ENCODE data around the gene CNOT2. TPM values are rescaled to one million over a fixed set of nuclear protein-coding genes. Genes with fewer than 3 reads are reported as not detected.

Gene CNOT2, protein sequence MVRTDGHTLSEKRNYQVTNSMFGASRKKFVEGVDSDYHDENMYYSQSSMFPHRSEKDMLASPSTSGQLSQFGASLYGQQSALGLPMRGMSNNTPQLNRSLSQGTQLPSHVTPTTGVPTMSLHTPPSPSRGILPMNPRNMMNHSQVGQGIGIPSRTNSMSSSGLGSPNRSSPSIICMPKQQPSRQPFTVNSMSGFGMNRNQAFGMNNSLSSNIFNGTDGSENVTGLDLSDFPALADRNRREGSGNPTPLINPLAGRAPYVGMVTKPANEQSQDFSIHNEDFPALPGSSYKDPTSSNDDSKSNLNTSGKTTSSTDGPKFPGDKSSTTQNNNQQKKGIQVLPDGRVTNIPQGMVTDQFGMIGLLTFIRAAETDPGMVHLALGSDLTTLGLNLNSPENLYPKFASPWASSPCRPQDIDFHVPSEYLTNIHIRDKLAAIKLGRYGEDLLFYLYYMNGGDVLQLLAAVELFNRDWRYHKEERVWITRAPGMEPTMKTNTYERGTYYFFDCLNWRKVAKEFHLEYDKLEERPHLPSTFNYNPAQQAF
- polyA plus RNA-seq (2012; rRNA removed): 45.3 and 51.5 TPM in 2 replicates
- polyA plus RNA-seq (2012; cell fraction: cytosol; rRNA removed): 53.9 and 56.0 TPM in 2 replicates
- polyA plus RNA-seq (2012; cell fraction: nucleus; rRNA removed): 30.0 and 64.4 TPM in 2 replicates

DNA sequence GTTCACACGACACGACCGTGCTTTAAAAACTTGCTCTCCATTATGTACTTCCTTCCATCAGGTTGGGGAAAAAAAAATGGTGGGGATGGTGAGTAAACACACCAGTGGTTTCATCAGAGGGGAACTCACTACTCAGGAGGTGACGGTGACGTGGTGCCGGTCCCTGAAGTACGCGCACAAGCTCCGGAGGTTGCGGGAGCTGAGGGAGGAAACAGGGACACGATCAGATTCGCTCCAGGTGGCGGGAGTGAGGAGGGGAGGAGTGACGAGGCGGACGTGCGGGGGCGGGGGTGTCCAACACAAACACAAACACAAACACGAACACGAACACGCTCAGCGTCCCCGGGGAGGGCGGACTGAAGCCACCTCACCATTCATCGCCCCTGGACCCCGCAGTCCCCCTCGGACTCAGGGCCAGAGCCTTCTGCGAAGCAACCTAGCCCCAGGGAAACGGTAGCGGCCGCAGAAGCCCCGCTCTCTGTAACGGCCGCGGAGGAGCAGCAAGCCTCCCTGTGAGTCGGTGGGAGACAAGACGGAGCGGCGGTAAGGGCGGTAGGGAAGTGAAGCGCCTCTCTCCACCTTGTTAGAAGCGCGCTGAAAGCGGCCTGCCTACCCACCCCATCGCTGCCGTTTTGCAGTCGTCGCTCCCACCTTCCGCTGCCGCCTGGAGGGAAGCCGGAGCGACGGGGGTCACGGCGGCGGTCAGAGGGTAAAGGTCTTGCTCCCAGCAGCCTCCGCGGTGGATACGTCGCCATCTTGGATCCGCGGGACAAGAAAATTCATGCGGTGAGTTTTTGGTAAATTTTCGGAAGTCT, at the start of gene CNOT2:
CNOT2 (plus strand) TSS at position 739 of the 815 bp plus-strand sequence. CDS start 34,794 bp downstream, outside the sequence.
- H3K4me3 ChIP-seq (ENCODE audit: low read depth in 2 of 2, low read length in 1 of 2): peak within 1 kb of the TSS; percentile 91 to 95
- peaks cover 67% of the 10 kb centered on the region for H3K79me2 ChIP-seq (ENCODE audit: insufficient read depth)
- peaks cover 35 to 52% of the 10 kb centered on the region in 2 experiments for H3K36me3 ChIP-seq (replicated peaks in 1 of 2; ENCODE audit: control insufficient read depth in 1 of 2, insufficient read depth in 2 of 2, low read length in 1 of 2)
- no peaks in the 10 kb centered on the region for H3K9me2 ChIP-seq
- H3K27me3 ChIP-seq (ENCODE audit: insufficient read depth): no peaks in the 10 kb centered on the region
- peaks cover 17 to 22% of the 10 kb centered on the region in 2 experiments; a peak in 2 of 4 replicates for H3K4me1 ChIP-seq (ENCODE audit: control insufficient read depth in 1 of 2, insufficient read depth in 2 of 2, low read depth in 1 of 2, low read length in 1 of 2)
- H3K27ac ChIP-seq (ENCODE audit: low read depth in 2 of 2, low read length in 1 of 2): peak within 1 kb of the TSS; percentile 94 to 98
- H3K9me3 ChIP-seq: no peaks in the 10 kb centered on the region
- peak within 1 kb of the TSS; percentile 75 for H2AFZ ChIP-seq (ENCODE audit: low read depth)
- H3K4me2 ChIP-seq: peak within 1 kb of the TSS; percentile 86
- CTCF ChIA-PET: interaction anchor here (0.7 to 1.8 kb wide), 2 partner anchors 334 to 340 kb away, joined by 5 to 6 read pairs; no protein-coding TSS in a partner anchor
- POLR2A ChIA-PET: interaction anchor here (0.6 to 1.2 kb wide), 3 partner anchors 320 to 452 kb away, joined by 3 read pairs; no protein-coding TSS in a partner anchor
- DNase-seq: peak; percentile 90
- peaks cover 40% of the 10 kb centered on the region for H4K20me1 ChIP-seq (ENCODE audit: insufficient read depth)
- peaks cover 19% of the 10 kb centered on the region for H3F3A ChIP-seq (replicated peaks; ENCODE audit: insufficient read depth)
- WGBS (ENCODE audit: low lambda C conversion rate): under 1% methylated on average over 48 of the region's 64 CpGs
- peak within 1 kb of the TSS; percentile 96 for H3K9ac ChIP-seq
- peak; percentile 95 for TF ChIP-seq YY1 (IDR thresholded peaks at IDR 0.05; ENCODE audit: low read depth)
- TF ChIP-seq ELF1 (IDR thresholded peaks at IDR 0.05): peak; percentile 46; the same call in 1 of the 2 replicates
- no peak for TF ChIP-seq MEF2A (IDR thresholded peaks at IDR 0.05; ENCODE audit: borderline replicate concordance, low read depth)
- TF ChIP-seq, protein P1, sequence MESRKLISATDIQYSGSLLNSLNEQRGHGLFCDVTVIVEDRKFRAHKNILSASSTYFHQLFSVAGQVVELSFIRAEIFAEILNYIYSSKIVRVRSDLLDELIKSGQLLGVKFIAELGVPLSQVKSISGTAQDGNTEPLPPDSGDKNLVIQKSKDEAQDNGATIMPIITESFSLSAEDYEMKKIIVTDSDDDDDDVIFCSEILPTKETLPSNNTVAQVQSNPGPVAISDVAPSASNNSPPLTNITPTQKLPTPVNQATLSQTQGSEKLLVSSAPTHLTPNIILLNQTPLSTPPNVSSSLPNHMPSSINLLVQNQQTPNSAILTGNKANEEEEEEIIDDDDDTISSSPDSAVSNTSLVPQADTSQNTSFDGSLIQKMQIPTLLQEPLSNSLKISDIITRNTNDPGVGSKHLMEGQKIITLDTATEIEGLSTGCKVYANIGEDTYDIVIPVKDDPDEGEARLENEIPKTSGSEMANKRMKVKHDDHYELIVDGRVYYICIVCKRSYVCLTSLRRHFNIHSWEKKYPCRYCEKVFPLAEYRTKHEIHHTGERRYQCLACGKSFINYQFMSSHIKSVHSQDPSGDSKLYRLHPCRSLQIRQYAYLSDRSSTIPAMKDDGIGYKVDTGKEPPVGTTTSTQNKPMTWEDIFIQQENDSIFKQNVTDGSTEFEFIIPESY (IDR thresholded peaks at IDR 0.05; ENCODE audit: borderline replicate concordance, low read depth): no peak
- no peak for TF ChIP-seq SMC3 (IDR thresholded peaks at IDR 0.05; ENCODE audit: low read depth, low read length)
- 0 out of 4 replicates have a peak, but pooled peaks of 1 of the 2 experiments have one; percentile 17 for TF ChIP-seq EP300 (IDR thresholded peaks at IDR 0.05; ENCODE audit: borderline replicate concordance in 1 of 2, low read depth in 1 of 2, low read length in 1 of 2)
- peak; percentile 95 for TF ChIP-seq CHD2 (IDR thresholded peaks at IDR 0.05; ENCODE audit: low read length, partially characterized antibody)
- TF ChIP-seq, protein P2, sequence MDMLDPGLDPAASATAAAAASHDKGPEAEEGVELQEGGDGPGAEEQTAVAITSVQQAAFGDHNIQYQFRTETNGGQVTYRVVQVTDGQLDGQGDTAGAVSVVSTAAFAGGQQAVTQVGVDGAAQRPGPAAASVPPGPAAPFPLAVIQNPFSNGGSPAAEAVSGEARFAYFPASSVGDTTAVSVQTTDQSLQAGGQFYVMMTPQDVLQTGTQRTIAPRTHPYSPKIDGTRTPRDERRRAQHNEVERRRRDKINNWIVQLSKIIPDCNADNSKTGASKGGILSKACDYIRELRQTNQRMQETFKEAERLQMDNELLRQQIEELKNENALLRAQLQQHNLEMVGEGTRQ (IDR thresholded peaks at IDR 0.05; ENCODE audit: borderline replicate concordance, low read depth, low read length): no peak
- peak; percentile 46; the same call in 1 of the 2 replicates for TF ChIP-seq SIN3A (IDR thresholded peaks at IDR 0.05; ENCODE audit: borderline replicate concordance, low read depth, low read length)
- TF ChIP-seq, protein P3, sequence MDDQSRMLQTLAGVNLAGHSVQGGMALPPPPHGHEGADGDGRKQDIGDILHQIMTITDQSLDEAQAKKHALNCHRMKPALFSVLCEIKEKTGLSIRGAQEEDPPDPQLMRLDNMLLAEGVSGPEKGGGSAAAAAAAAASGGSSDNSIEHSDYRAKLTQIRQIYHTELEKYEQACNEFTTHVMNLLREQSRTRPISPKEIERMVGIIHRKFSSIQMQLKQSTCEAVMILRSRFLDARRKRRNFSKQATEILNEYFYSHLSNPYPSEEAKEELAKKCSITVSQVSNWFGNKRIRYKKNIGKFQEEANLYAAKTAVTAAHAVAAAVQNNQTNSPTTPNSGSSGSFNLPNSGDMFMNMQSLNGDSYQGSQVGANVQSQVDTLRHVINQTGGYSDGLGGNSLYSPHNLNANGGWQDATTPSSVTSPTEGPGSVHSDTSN (IDR thresholded peaks at IDR 0.05): no peak
- TF ChIP-seq RAD21 (IDR thresholded peaks at IDR 0.05; ENCODE audit: low read length): peak; percentile 31
- peak; percentile 48; the same call in 1 of the 2 replicates for TF ChIP-seq FOXJ3 (CRISPR knock-in tag; IDR thresholded peaks at IDR 0.05)
- no peak for TF ChIP-seq TCF12 (IDR thresholded peaks at IDR 0.05)
- TF ChIP-seq FOSL2 (IDR thresholded peaks at IDR 0.05; ENCODE audit: borderline replicate concordance, low read depth): no peak
- peak; percentile 60; the same call in 1 of the 2 replicates for TF ChIP-seq GABPA (IDR thresholded peaks at IDR 0.05; ENCODE audit: low read depth)
- TF ChIP-seq TAF1 (IDR thresholded peaks at IDR 0.05; ENCODE audit: borderline replicate concordance, low read depth, low read length): peak; percentile 82
- TF ChIP-seq, protein P4, sequence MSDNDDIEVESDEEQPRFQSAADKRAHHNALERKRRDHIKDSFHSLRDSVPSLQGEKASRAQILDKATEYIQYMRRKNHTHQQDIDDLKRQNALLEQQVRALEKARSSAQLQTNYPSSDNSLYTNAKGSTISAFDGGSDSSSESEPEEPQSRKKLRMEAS (IDR thresholded peaks at IDR 0.05; ENCODE audit: low read depth): peak; percentile 52
- TF ChIP-seq, protein P5, sequence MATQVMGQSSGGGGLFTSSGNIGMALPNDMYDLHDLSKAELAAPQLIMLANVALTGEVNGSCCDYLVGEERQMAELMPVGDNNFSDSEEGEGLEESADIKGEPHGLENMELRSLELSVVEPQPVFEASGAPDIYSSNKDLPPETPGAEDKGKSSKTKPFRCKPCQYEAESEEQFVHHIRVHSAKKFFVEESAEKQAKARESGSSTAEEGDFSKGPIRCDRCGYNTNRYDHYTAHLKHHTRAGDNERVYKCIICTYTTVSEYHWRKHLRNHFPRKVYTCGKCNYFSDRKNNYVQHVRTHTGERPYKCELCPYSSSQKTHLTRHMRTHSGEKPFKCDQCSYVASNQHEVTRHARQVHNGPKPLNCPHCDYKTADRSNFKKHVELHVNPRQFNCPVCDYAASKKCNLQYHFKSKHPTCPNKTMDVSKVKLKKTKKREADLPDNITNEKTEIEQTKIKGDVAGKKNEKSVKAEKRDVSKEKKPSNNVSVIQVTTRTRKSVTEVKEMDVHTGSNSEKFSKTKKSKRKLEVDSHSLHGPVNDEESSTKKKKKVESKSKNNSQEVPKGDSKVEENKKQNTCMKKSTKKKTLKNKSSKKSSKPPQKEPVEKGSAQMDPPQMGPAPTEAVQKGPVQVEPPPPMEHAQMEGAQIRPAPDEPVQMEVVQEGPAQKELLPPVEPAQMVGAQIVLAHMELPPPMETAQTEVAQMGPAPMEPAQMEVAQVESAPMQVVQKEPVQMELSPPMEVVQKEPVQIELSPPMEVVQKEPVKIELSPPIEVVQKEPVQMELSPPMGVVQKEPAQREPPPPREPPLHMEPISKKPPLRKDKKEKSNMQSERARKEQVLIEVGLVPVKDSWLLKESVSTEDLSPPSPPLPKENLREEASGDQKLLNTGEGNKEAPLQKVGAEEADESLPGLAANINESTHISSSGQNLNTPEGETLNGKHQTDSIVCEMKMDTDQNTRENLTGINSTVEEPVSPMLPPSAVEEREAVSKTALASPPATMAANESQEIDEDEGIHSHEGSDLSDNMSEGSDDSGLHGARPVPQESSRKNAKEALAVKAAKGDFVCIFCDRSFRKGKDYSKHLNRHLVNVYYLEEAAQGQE (IDR thresholded peaks at IDR 0.05; ENCODE audit: low read depth, low read length): 0 out of 2 replicates have a peak, but pooled peaks have one; percentile 37
- no peak for TF ChIP-seq JUND (IDR thresholded peaks at IDR 0.05)
- peak; percentile 74 for TF ChIP-seq POLR2AphosphoS5 (IDR thresholded peaks at IDR 0.05; ENCODE audit: low read depth, low read length)
- TF ChIP-seq RCOR1 (IDR thresholded peaks at IDR 0.05; ENCODE audit: low read length): no peak
- peak; percentile 12; the same call in 1 of the 2 replicates for TF ChIP-seq RXRA (IDR thresholded peaks at IDR 0.05; ENCODE audit: borderline replicate concordance, low read depth)

Data from SK-N-SH (cell line).